BLaER1 treated with 17β-estradiol and CSF1 and Interleukin-3, amounts not matched to agents 10 nM and 100 nM (cell line): Measurements from ENCODE around the gene KAZN.
A peak's percentile ranks its signal among the peaks of the same experiment; 100 is the strongest.

ENCODE experiments used
- H3K27ac ChIP-seq, 11 experiments: shearing (Covaris generic); formaldehyde crosslinking; 2 replicates each; pipeline ENCODE4 v1.8.1; 2022
- H3K27me3 ChIP-seq, 11 experiments: shearing (Covaris generic); formaldehyde crosslinking; 2 replicates each; pipeline ENCODE4 v1.8.1; 2022
- H3K36me3 ChIP-seq, 11 experiments: shearing (Covaris generic); formaldehyde crosslinking; 2 replicates each; pipeline ENCODE4 v1.8.1; 2022
- H3K4me1 ChIP-seq, 10 experiments: shearing (Covaris generic); formaldehyde crosslinking; 2 replicates each; pipeline ENCODE4 v1.8.1; 2022
- H3K4me2 ChIP-seq, 11 experiments: shearing (Covaris generic); formaldehyde crosslinking; 2 replicates each; pipeline ENCODE4 v1.8.1; 2022
- H3K4me3 ChIP-seq, 10 experiments: shearing (Covaris generic); formaldehyde crosslinking; 2 replicates each; pipeline ENCODE4 v1.8.1; 2022
- H3K9ac ChIP-seq, 11 experiments: shearing (Covaris generic); formaldehyde crosslinking; 2 replicates each; pipeline ENCODE4 v1.8.1; 2022
- H3K9me3 ChIP-seq, 11 experiments: shearing (Covaris generic); formaldehyde crosslinking; replicated peaks in 1 of 11; 2 replicates each; pipeline ENCODE4 v1.8.1; 2022
- H4K20me1 ChIP-seq, 11 experiments: shearing (Covaris generic); formaldehyde crosslinking; 2 replicates each; pipeline ENCODE4 v1.8.1; 2022
- Cebpa-rat ChIP-seq, 11 experiments: shearing (Covaris generic); IDR thresholded peaks; 2 replicates each; pipeline ENCODE4 v1.8.1; 2022

Gene KAZN

DNA sequence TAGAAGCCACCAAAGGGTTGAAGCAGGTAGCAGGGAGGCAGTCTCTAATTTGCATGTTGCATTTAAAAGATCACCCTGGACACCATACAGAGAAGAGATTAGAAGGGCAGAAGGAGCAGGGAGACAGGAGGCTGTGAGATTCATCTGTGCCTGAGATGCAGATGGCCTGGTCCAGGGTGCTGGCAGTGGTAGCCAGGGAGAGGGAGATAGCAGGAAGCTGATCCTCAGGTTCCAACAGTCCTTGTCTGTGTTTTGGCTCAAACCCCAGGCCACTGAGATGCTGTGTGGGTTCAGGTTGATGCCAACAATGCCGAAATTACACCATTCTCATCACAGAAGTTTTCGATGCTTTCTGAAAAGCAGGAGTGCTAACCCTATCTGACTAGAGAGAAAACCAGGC lies 113.7 kb downstream of the KAZN start:
- peaks cover 19 to 40% (median 27%) of the 10 kb centered on the region in 11 experiments for H3K9me3 ChIP-seq
- H3K4me2 ChIP-seq, result peak overlapping the region in 3 of 11 experiments; percentile 55 to 81 (median 73); a peak in 2 of 22 replicates
- no peaks in the 10 kb centered on the region for H3K36me3 ChIP-seq
- H3K27ac ChIP-seq, result no peak overlapping the region
- no peaks in the 10 kb centered on the region for H4K20me1 ChIP-seq
- no peak overlapping the region for H3K9ac ChIP-seq
- H3K4me1 ChIP-seq, result peaks cover 0 to 25% (median 17%) of the 10 kb centered on the region in 10 experiments; a peak in 14 of 20 replicates
- no peak overlapping the region for H3K4me3 ChIP-seq
- H3K27me3 ChIP-seq, result no peaks in the 10 kb centered on the region
- no peak for TF ChIP-seq Cebpa-rat (IDR thresholded peaks at IDR 0.05)

GRCh38 chr1:14713077-14713476 lies 114.6 kb downstream of the KAZN start:
- H3K36me3 ChIP-seq, result no peaks in the 10 kb centered on the region
- no peak for TF ChIP-seq Cebpa-rat (IDR thresholded peaks at IDR 0.05)
- peak overlapping the region in 8 of 11 experiments; percentile 38 to 81 (median 60); a peak in 15 of 22 replicates for H3K4me2 ChIP-seq
- H3K9me3 ChIP-seq, result peaks cover 20 to 40% (median 26%) of the 10 kb centered on the region in 11 experiments
- no peak overlapping the region for H3K4me3 ChIP-seq
- no peak overlapping the region for H3K27ac ChIP-seq
- peaks cover 0 to 22% (median 15%) of the 10 kb centered on the region in 10 experiments; a peak in 14 of 20 replicates for H3K4me1 ChIP-seq
- no peaks in the 10 kb centered on the region for H4K20me1 ChIP-seq
- no peaks in the 10 kb centered on the region for H3K27me3 ChIP-seq
- H3K9ac ChIP-seq, result no peak overlapping the region

GRCh38 chr1:14715266-14715665 lies 116.8 kb downstream of the KAZN start:
- no peak overlapping the region for H3K4me2 ChIP-seq
- no peaks in the 10 kb centered on the region for H3K36me3 ChIP-seq
- H3K4me3 ChIP-seq, result no peak overlapping the region
- no peaks in the 10 kb centered on the region for H3K27me3 ChIP-seq
- no peak for TF ChIP-seq Cebpa-rat (IDR thresholded peaks at IDR 0.05)
- H4K20me1 ChIP-seq, result no peaks in the 10 kb centered on the region
- H3K9me3 ChIP-seq, result peaks cover 12 to 51% (median 24%) of the 10 kb centered on the region in 11 experiments; a peak in 19 of 22 replicates
- peaks cover 0 to 22% (median 15%) of the 10 kb centered on the region in 10 experiments; a peak in 14 of 20 replicates for H3K4me1 ChIP-seq
- no peak overlapping the region for H3K27ac ChIP-seq
- H3K9ac ChIP-seq, result no peak overlapping the region

- Histone ChIP-seq H4K20me1 (no peaks in the 10 kb centered on the region), H3K27ac (no peak overlapping the region), H3K4me2 (no peak overlapping the region), H3K9ac (no peak overlapping the region), H3K9me3 (peaks cover 12 to 56% (median 26%) of the 10 kb centered on the region in 11 experiments; a peak in 19 of 22 replicates), H3K4me3 (no peak overlapping the region), H3K4me1 (peaks cover 0 to 22% (median 15%) of the 10 kb centered on the region in 10 experiments; a peak in 14 of 20 replicates), H3K27me3 (no peaks in the 10 kb centered on the region), H3K36me3 (no peaks in the 10 kb centered on the region)
- no peak for TF ChIP-seq Cebpa-rat (IDR thresholded peaks at IDR 0.05)
These were observed 117.3 kb downstream of the KAZN start for GRCh38 chr1:14715802-14716201.

DNA sequence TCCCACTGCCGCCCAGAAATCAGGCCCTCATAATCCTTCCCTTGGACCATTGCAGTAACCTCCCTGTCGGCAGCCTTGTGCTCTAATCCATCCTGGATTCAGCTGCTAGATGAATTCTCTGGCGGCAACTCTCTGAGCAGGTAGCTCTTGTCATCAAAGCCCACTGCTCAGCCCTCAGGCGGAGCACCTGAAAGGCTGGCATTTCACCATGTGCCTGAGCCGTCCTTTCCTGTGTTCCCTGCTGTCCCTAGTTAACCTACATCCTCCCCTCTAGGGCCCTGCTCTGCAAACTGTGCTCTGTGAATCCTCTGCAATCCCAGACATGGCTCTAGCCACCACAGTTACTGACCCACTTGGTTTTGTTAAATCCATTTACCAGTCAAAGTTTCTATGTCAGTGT lies 118.0 kb downstream of the KAZN start:
- no peak for TF ChIP-seq Cebpa-rat (IDR thresholded peaks at IDR 0.05)
- no peaks in the 10 kb centered on the region for H3K27me3 ChIP-seq

DNA sequence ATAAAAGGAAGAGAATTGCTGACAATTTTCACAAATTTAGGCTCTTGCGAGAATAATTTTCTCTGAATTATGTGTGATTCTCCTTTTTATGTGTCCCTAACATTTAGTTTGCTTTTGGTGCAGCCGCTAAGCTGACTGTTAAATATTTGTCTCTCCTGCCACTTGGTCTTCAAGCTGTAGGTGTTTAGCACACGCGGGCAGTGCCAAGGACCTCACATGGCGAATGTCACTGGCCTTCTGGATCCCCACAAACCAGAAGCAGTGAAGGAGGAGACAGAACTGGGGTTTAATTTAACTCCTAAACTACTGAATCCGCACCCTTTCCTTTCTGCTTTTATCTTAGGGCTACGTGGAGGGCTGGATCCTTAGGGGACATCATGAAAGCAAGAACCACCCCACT lies 120.0 kb downstream of the KAZN start:
- H3K9me3 ChIP-seq, result peaks cover 12 to 68% (median 33%) of the 10 kb centered on the region in 11 experiments; a peak in 19 of 22 replicates
- H3K4me3 ChIP-seq, result no peak overlapping the region
- H3K4me1 ChIP-seq, result peaks cover 0 to 11% (median 6%) of the 10 kb centered on the region in 10 experiments; a peak in 15 of 20 replicates
- TF ChIP-seq Cebpa-rat (IDR thresholded peaks at IDR 0.05), result no peak
- H4K20me1 ChIP-seq, result no peaks in the 10 kb centered on the region
- H3K27ac ChIP-seq, result no peak overlapping the region
- no peaks in the 10 kb centered on the region for H3K36me3 ChIP-seq
- no peak overlapping the region for H3K4me2 ChIP-seq
- no peaks in the 10 kb centered on the region; a peak in 1 of 22 replicates for H3K27me3 ChIP-seq
- H3K9ac ChIP-seq, result no peak overlapping the region

More for the DNA sequence above, 118.0 kb downstream of the KAZN start:
- Histone ChIP-seq H4K20me1 (no peaks in the 10 kb centered on the region), H3K36me3 (no peaks in the 10 kb centered on the region), H3K4me1 (peaks cover 0 to 22% (median 15%) of the 10 kb centered on the region in 10 experiments; a peak in 14 of 20 replicates), H3K27ac (no peak overlapping the region), H3K9me3 (peaks cover 12 to 63% (median 33%) of the 10 kb centered on the region in 11 experiments; a peak in 19 of 22 replicates), H3K4me2 (no peak overlapping the region), H3K4me3 (no peak overlapping the region), H3K9ac (no peak overlapping the region)

GRCh38 chr1:14723401-14723800 lies 124.9 kb downstream of the KAZN start:
- no peak overlapping the region for H3K9ac ChIP-seq

DNA sequence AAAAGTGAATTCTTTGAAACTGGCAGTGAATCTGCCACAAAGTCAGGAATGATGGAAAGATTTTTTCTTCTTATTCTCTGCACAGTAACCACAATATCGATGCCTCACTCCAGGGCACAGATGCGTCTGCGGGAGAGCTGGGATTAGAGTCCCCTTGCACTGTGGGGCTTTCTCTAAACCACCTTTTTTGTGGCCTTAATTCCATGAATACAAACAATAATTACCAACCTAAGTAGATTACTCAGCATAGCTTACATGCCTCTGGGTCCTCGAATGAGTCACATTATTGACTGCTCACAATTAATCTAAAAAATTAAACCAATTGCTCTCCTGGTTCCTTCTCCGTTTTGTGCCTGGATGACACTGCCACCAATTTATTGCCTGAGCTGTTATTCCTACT lies 125.8 kb downstream of the KAZN start:
- Histone ChIP-seq H3K9ac (no peak overlapping the region), H3K4me2 (peak overlapping the region; percentile 1 to 53 (median 41); a peak in 15 of 22 replicates), H3K27ac (no peak overlapping the region), H3K9me3 (peaks cover 0 to 26% (median 14%) of the 10 kb centered on the region in 11 experiments; a peak in 12 of 22 replicates), H3K36me3 (no peaks in the 10 kb centered on the region), H3K4me1 (peaks cover 9 to 12% (median 11%) of the 10 kb centered on the region in 10 experiments; a peak in 16 of 20 replicates), H3K4me3 (no peak overlapping the region), H3K27me3 (no peaks in the 10 kb centered on the region; a peak in 2 of 22 replicates), H4K20me1 (0 out of 22 replicates have a peak, but pooled peaks cover 0 to 8% (median 0%) of the 10 kb centered on the region in 11 experiments)
- no peak for TF ChIP-seq Cebpa-rat (IDR thresholded peaks at IDR 0.05)

More at GRCh38 chr1:14723401-14723800, 124.9 kb downstream of the KAZN start:
- no peak overlapping the region for H3K4me2 ChIP-seq
- peaks cover 9 to 12% (median 11%) of the 10 kb centered on the region in 10 experiments; a peak in 16 of 20 replicates for H3K4me1 ChIP-seq
- 0 out of 22 replicates have a peak, but pooled peaks cover 0 to 8% (median 0%) of the 10 kb centered on the region in 11 experiments for H4K20me1 ChIP-seq
- H3K9me3 ChIP-seq, result peaks cover 0 to 34% (median 19%) of the 10 kb centered on the region in 11 experiments; a peak in 12 of 22 replicates
- no peak overlapping the region for H3K4me3 ChIP-seq
- H3K27me3 ChIP-seq, result no peaks in the 10 kb centered on the region; a peak in 2 of 22 replicates
- no peaks in the 10 kb centered on the region for H3K36me3 ChIP-seq
- H3K27ac ChIP-seq, result no peak overlapping the region
- TF ChIP-seq Cebpa-rat (IDR thresholded peaks at IDR 0.05), result no peak

GRCh38 chr1:14724678-14725077 lies 126.2 kb downstream of the KAZN start:
- H3K4me3 ChIP-seq, result no peak overlapping the region
- peaks cover 9 to 12% (median 11%) of the 10 kb centered on the region in 10 experiments; a peak in 16 of 20 replicates for H3K4me1 ChIP-seq
- TF ChIP-seq Cebpa-rat (IDR thresholded peaks at IDR 0.05), result no peak
- H3K9me3 ChIP-seq, result peaks cover 0 to 22% (median 13%) of the 10 kb centered on the region in 11 experiments; a peak in 12 of 22 replicates
- H3K36me3 ChIP-seq, result no peaks in the 10 kb centered on the region
- no peaks in the 10 kb centered on the region; a peak in 2 of 22 replicates for H3K27me3 ChIP-seq
- H3K4me2 ChIP-seq, result peak overlapping the region; percentile 1 to 53 (median 41); a peak in 16 of 22 replicates
- 0 out of 22 replicates have a peak, but pooled peaks cover 0 to 8% (median 0%) of the 10 kb centered on the region in 11 experiments for H4K20me1 ChIP-seq
- H3K9ac ChIP-seq, result no peak overlapping the region
- no peak overlapping the region for H3K27ac ChIP-seq
